Upper lobe of left lung (tissue), 4 donors: ENCODE measurements around the gene DNAJC1.

Experiments used
- CTCF ChIP-seq, 6 experiments: fragments of 450-650 bp in 4 of 6; fragments of 200-600 bp in 2 of 6; sonication (generic) in 2 of 6; IDR thresholded peaks; one replicate each; pipeline ENCODE4 v1.5.1; 2016 to 2019; ENCODE audit warnings: antibody characterized with exemption in 6 of 6
- POLR2A ChIP-seq, 4 donors: fragments of 450-650 bp; IDR thresholded peaks; one replicate each; pipeline ENCODE4 v1.5.1; 2016 to 2017; ENCODE audit warnings: antibody characterized with exemption in 4 of 4, mild to moderate bottlenecking in 2 of 4
- POLR2AphosphoS5 ChIP-seq, 2 donors: sonication (generic); formaldehyde crosslinking; IDR thresholded peaks; one replicate each; pipeline ENCODE4 v1.5.1; 2017; ENCODE audit warnings: antibody characterized with exemption in 2 of 2

GRCh38 chr10:21831986-21832820 is 171.3 kb downstream of the DNAJC1 start:
- TF ChIP-seq CTCF (IDR thresholded peaks at IDR 0.05) = no peak
- TF ChIP-seq POLR2A (IDR thresholded peaks at IDR 0.05) = no peak
- no peak for TF ChIP-seq POLR2AphosphoS5 (IDR thresholded peaks at IDR 0.05)
